HEK293 (cell line): Measurements from ENCODE around the gene CASKIN2.

ENCODE experiments used
- CTCF ChIA-PET: fragments of 350-600 bp; formaldehyde crosslinking; extraction: SDS; loops from one replicate; lab custom pipeline; 2021; ENCODE audit warnings: antibody characterized with exemption; lab: Yijun Ruan, JAX
- POLR2A ChIA-PET: fragments of 300-600 bp; formaldehyde crosslinking; extraction: SDS; loops from one replicate; lab custom pipeline; 2020; ENCODE audit warnings: antibody characterized with exemption, inconsistent platforms; lab: Yijun Ruan, JAX
- H3K27ac ChIP-seq: fragments of 200-500 bp; sonication (Bioruptor generic); 2 replicates; pipeline ENCODE4 v1.5.1; 2014; ENCODE audit warnings: low read depth, low read length, control low read depth, inconsistent platforms; ENCODE audit errors: extremely low read depth
- H3K36me3 ChIP-seq, 2 experiments: fragments of 200-500 bp in 1 of 2; sonication (Bioruptor generic) in 1 of 2; 1 replicate in 1 of 2; 2 replicates in 1 of 2; pipeline ENCODE4 v1.5.1; 2014 to 2017; ENCODE audit warnings: inconsistent platforms in 2 of 2, low read length in 2 of 2; ENCODE audit not compliant: control insufficient read depth in 2 of 2, insufficient read depth in 1 of 2
- H3K4me1 ChIP-seq: fragments of 200-500 bp; sonication (Bioruptor generic); 2 replicates; pipeline ENCODE4 v1.5.1; 2014; ENCODE audit warnings: mild to moderate bottlenecking, low read length, inconsistent platforms; ENCODE audit not compliant: control insufficient read depth, insufficient read depth
- H3K4me3 ChIP-seq: 2 replicates; pipeline ENCODE4 v1.5.1; 2011; ENCODE audit warnings: low read depth, mild to moderate bottlenecking, control low read depth, low read length, moderate library complexity
- H3K9me3 ChIP-seq: fragments of 200-500 bp; sonication (Bioruptor generic); 2 replicates; pipeline ENCODE4 v1.5.1; 2014; ENCODE audit warnings: low read depth, low read length, inconsistent platforms; ENCODE audit not compliant: control insufficient read depth, insufficient read depth
- CTCF ChIP-seq: fragments of 450-650 bp; formaldehyde crosslinking; IDR thresholded peaks from 2 replicates; pipeline ENCODE4 v1.5.1; 2016; ENCODE audit warnings: missing biosample characterization, missing genetic modification characterization
- GLIS1 ChIP-seq: fragments of 450-650 bp; formaldehyde crosslinking; IDR thresholded peaks from 2 replicates; pipeline ENCODE4 v1.5.1; 2016; ENCODE audit warnings: missing biosample characterization, missing genetic modification characterization
- GLIS2 ChIP-seq: fragments of 450-650 bp; formaldehyde crosslinking; IDR thresholded peaks from 2 replicates; pipeline ENCODE4 v1.5.1; 2016; ENCODE audit warnings: missing biosample characterization, missing genetic modification characterization
- KLF1 ChIP-seq: fragments of 450-650 bp; formaldehyde crosslinking; IDR thresholded peaks from 2 replicates; pipeline ENCODE4 v1.5.1; 2016; ENCODE audit warnings: missing biosample characterization, missing genetic modification characterization
- MYNN ChIP-seq: fragments of 450-650 bp; formaldehyde crosslinking; IDR thresholded peaks from 2 replicates; pipeline ENCODE4 v1.5.1; 2016; ENCODE audit warnings: missing biosample characterization, missing genetic modification characterization, borderline replicate concordance
- PATZ1 ChIP-seq: fragments of 450-650 bp; formaldehyde crosslinking; IDR thresholded peaks from 2 replicates; pipeline ENCODE4 v1.5.1; 2016; ENCODE audit warnings: missing biosample characterization, missing genetic modification characterization
- REST ChIP-seq: fragments of 450-650 bp; formaldehyde crosslinking; IDR thresholded peaks from 2 replicates; pipeline ENCODE4 v1.5.1; 2016; ENCODE audit warnings: missing biosample characterization, missing genetic modification characterization
- SCRT1 ChIP-seq: fragments of 450-650 bp; formaldehyde crosslinking; IDR thresholded peaks from 2 replicates; pipeline ENCODE4 v1.5.1; 2016; ENCODE audit warnings: missing biosample characterization, missing genetic modification characterization, borderline replicate concordance
- WT1 ChIP-seq: fragments of 450-650 bp; formaldehyde crosslinking; IDR thresholded peaks from 2 replicates; pipeline ENCODE4 v1.5.1; 2016; ENCODE audit warnings: missing biosample characterization, missing genetic modification characterization
- ZFHX2 ChIP-seq: fragments of 450-650 bp; formaldehyde crosslinking; conservative IDR thresholded peaks from 2 replicates; pipeline ENCODE4 v1.5.1; 2016; ENCODE audit warnings: missing biosample characterization, missing genetic modification characterization
- ZIC2 ChIP-seq: fragments of 450-650 bp; formaldehyde crosslinking; IDR thresholded peaks from 2 replicates; pipeline ENCODE4 v1.5.1; 2016; ENCODE audit warnings: missing biosample characterization, missing genetic modification characterization
- ZNF18 ChIP-seq: fragments of 450-650 bp; formaldehyde crosslinking; IDR thresholded peaks from 2 replicates; pipeline ENCODE4 v1.5.1; 2016; ENCODE audit warnings: missing biosample characterization, missing genetic modification characterization
- ZNF354C ChIP-seq: fragments of 450-650 bp; formaldehyde crosslinking; IDR thresholded peaks from 2 replicates; pipeline ENCODE4 v1.5.1; 2016; ENCODE audit warnings: missing biosample characterization, missing genetic modification characterization, low read depth, borderline replicate concordance
- ZNF404 ChIP-seq: fragments of 450-650 bp; formaldehyde crosslinking; IDR thresholded peaks from 2 replicates; pipeline ENCODE4 v1.5.1; 2017; ENCODE audit warnings: missing biosample characterization, missing genetic modification characterization
- ZNF600 ChIP-seq: fragments of 450-650 bp; formaldehyde crosslinking; IDR thresholded peaks from 2 replicates; pipeline ENCODE4 v1.5.1; 2016; ENCODE audit warnings: missing biosample characterization, missing genetic modification characterization

The CASKIN2 gene

GRCh38 chr17:75500419-75501216, 14.7 kb downstream of the CASKIN2 start (continued):
- TF ChIP-seq REST (tag by site-specific recombination) (no peak), ZNF354C (tag by site-specific recombination) (no peak)

- H3K4me1 ChIP-seq, result no peaks in the 10 kb centered on the region
- TF ChIP-seq GLIS2, result peak; percentile 34; the same call in 1 of the 2 replicates
- TF ChIP-seq GLIS1 (tag by site-specific recombination), result 0 out of 2 replicates have a peak, but pooled peaks have one; percentile 20
- no peak for TF ChIP-seq REST (tag by site-specific recombination)
- 0 out of 2 replicates have a peak, but pooled peaks have one; percentile 25 for TF ChIP-seq PATZ1 (tag by site-specific recombination)
- TF ChIP-seq ZNF18 (tag by site-specific recombination), result no peak
- H3K27ac ChIP-seq, result 0 out of 2 replicates have a peak overlapping the region, but pooled peaks have one; percentile 17
- CTCF ChIA-PET, result interaction anchor here (1.2 to 1.4 kb wide), 3 partner anchors 16 to 250 kb away, joined by 4 to 5 read pairs (median 5); partner anchors contain the start of gene TSEN54
- no peaks in the 10 kb centered on the region for H3K9me3 ChIP-seq
- H3K36me3 ChIP-seq, result peaks cover 0 to 91% of the 10 kb centered on the region in 2 experiments
- POLR2A ChIA-PET, result interaction anchor here (1.4 to 3.4 kb wide), 3 partner anchors 17 to 43 kb away, joined by 3 to 16 read pairs (median 5); partner anchors contain the start of genes LLGL2, TMEM94 and TSEN54
- H3K4me3 ChIP-seq, result no peak overlapping the region
Observed at GRCh38 chr17:75499313-75500022, 15.9 kb downstream of the CASKIN2 start.

- Histone ChIP-seq H3K27ac (0 out of 2 replicates have a peak overlapping the region, but pooled peaks have one; percentile 17), H3K4me3 (no peak overlapping the region), H3K36me3 (peaks cover 0 to 91% of the 10 kb centered on the region in 2 experiments), H3K4me1 (no peaks in the 10 kb centered on the region), H3K9me3 (no peaks in the 10 kb centered on the region)
- ChIA-PET CTCF (interaction anchor here (1.2 to 1.4 kb wide), 3 partner anchors 16 to 251 kb away, joined by 4 to 5 read pairs (median 5); partner anchors contain the start of gene TSEN54), POLR2A (interaction anchor here (0.5 to 3.4 kb wide), 5 partner anchors 17 to 286 kb away, joined by 3 to 16 read pairs (median 4); partner anchors contain the start of genes LLGL2, TMEM94 and TSEN54)
- peak; percentile 41 for TF ChIP-seq CTCF
- peak; percentile 28; the same call in 1 of the 2 replicates for TF ChIP-seq ZNF600 (tag by site-specific recombination)
- no peak for TF ChIP-seq ZNF404
- peak; percentile 68; the same call in 1 of the 2 replicates for TF ChIP-seq SCRT1 (tag by site-specific recombination)
- TF ChIP-seq MYNN, result no peak
- 0 out of 2 replicates have a peak, but pooled peaks have one; percentile 12 for TF ChIP-seq KLF1 (tag by site-specific recombination)
- peak; percentile 53; the same call in 1 of the 2 replicates for TF ChIP-seq WT1 (tag by site-specific recombination)
- TF ChIP-seq ZFHX2 (tag by site-specific recombination), result 0 out of 2 replicates have a peak, but pooled peaks have one; percentile 19
- TF ChIP-seq ZIC2 (tag by site-specific recombination), result peak; percentile 51
Observed at GRCh38 chr17:75498726-75499213, 16.6 kb downstream of the CASKIN2 start.
